HG03095 (cell line): ENCODE data around the gene RPEL1.
"Not testable (repeated sequence)": the region's sequence is repeated elsewhere in the genome, so short reads cannot be mapped to it uniquely, and the experiment has no call there.

Source experiments
- ATAC-seq: cut with Tn5 transposase; IDR thresholded peaks from one replicate; pipeline ENCODE4 v1.9.1; 2021; ENCODE audit warnings: moderate library complexity; ENCODE audit not compliant: unreplicated experiment

The RPEL1 gene

DNA sequence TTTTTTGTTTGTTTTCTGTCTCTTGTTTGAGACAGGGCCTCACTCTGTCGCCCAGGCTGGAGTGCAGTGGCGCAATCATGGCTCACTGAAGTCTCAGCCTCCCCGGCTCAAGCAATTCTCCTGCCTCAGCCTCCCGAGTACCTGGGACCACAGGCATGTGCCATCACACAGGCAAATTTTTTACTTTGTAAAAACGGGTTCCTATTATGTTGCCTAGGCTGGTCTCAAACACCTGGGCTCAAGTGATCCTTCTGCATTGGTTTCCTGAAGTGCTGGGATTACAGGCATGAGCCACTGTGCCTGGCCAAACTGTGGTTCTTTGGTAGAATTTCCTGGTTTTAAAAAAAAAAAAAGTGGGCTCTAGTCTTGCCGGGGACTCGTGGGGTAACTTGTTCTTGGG, at the start of gene RPEL1:
TSS of gene RPEL1 (plus strand) at position 301 of the 400 bp plus-strand sequence. CDS start 110 bp downstream, outside the sequence.
- ATAC-seq, result not testable (repeated sequence)

- no peak for ATAC-seq
Observed at GRCh38 chr10:103196516-103196915, 49.2 kb upstream of the RPEL1 start.

DNA sequence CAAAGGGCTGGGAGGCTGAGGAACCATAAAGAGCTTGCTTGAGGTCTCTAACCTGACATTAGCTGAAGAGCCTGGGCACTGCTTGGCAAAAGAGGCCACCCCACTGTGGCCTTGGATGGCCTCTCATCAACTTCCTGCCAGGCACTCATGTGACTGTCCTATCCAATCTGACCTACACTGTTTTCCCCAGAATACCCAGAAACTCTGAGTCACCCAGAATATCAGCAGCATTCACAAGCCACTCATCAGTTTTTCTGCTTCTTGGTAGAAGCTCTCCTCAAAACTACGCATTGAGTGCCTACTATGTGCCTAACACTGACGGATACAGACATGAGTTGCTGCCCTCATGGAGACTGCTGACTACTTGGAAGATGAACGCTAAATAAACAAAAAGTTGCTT, 48.5 kb upstream of the RPEL1 start:
- no peak for ATAC-seq

DNA sequence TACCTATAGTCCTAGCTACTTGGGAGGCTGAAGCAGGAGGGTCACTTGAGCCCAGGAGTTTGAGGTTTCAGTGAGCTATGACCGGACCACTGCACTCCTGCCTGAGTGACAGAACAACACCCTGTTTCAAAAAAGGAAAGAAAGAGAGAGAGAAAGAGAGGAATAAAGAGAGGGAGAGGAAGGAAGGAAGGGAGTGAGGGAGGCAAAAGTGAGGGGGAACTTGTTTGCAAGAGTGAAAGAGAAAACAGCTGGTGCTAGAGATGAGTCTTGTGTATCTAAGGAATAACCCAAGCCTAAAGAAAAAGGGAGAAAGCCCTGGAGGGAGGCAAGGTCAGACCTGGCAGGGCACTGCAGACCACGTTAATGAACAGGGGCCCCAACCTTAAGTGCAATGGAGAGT, 47.8 kb upstream of the RPEL1 start:
- ATAC-seq, result no peak

- ATAC-seq, result no peak
Observed at GRCh38 chr10:103198648-103199047, 47.0 kb upstream of the RPEL1 start.

GRCh38 chr10:103199488-103199887, 46.2 kb upstream of the RPEL1 start:
- ATAC-seq, result no peak

DNA sequence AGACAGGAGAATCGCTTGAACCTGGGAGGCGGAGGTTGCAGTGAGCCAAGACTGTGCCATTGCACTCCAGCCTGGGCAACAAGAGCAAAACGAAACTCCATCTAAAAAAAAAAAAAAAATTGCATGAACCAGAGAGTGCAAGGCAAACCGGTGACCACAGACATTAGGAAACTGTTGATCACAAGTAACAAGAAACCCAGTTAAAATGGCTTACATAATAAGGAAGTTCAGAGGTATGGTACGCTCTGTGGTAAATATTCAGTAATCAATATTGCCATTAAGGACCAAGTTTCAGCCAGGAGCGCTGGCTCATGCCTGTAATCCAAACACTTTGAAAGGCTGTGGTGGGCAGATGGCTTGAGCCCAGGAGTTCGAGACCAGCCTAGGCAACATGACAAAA, 43.4 kb upstream of the RPEL1 start:
- no peak for ATAC-seq

DNA sequence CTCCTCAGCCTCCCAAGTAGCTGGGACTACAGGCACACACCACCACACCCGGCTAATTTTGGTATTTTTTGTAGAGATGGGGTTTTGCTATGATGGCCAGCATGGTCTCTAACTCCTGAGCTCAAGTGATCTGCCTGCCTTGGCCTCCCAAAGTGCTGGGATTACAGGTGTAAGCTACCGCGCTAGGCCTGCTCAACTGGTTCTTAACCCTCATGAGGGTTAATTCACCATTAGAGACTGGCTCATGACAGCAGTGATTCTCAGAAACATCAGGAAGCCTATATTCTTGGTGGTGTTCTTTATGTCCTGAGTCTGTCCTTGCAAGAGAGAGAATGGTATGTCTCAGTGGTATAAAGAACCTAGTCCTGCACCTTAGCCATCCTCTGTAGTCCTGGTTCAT, 42.2 kb upstream of the RPEL1 start:
- no peak for ATAC-seq

DNA sequence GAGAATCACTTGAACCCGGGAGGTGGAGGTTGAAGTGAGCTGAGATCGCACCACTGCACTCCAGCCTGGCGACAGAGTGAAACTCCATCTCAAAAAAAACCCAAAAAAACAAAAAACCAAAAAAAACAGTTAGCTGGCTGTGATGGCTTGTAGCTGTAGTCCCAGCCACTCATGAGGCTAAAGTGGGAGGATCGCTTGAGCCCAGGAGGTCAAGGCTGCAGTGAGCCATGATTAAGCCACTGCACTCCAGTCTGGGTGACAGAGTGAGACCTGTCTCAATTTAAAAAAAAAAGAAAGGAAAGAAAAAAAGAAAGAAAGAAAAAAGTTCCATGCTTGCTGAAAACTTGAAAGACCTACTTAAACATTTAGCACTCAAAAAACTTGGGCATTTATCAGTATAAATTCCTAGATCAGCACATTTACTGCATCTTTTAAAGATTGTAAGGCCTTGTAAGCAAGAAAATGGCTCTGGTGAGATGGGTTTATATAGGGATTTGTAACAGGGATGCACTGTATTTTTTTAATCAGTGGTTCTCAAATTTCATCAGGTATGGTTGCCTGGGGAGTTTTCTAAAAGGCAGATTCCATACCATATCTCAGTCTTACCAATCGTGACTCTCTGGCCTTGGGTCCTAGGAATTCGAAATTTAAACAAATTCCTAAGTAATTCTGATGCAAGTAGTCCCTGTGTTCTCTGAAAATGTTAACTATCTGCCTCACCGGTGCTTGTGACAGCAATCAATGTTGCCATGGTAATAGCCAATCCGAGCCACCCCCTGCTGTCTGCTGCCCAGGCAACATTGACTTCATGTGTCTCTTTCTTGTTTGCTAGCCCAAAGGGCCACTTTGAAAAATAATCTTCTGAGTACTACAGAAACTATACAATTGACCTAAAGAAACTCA, 41.1 kb upstream of the RPEL1 start:
- no peak for ATAC-seq

DNA sequence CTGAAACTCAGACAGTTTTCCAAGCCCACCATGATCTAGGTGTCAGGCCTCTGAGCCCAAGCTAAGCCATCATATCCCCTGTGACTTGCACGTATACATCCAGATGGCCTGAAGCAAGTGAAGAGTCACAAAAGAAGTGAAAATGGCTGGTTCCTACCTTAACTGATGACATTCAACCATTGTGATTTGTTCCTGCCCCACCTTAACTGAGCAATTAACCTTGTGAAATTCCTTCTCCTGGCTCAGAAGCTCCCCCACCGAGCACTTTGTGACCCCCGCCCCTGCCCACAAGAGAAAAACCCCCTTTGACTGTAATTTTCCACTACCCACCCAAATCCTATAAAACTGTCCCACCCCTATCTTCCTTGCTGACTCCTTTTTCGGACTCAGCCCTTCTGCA, 40.3 kb upstream of the RPEL1 start:
- ATAC-seq, result not testable (repeated sequence)

GRCh38 chr10:103206715-103207114, 39.0 kb upstream of the RPEL1 start:
- ATAC-seq, result not testable (repeated sequence)

GRCh38 chr10:103207141-103207540, 38.5 kb upstream of the RPEL1 start:
- no peak for ATAC-seq

- ATAC-seq, result not testable (repeated sequence)
Observed at GRCh38 chr10:103207643-103208042, 38.0 kb upstream of the RPEL1 start.

GRCh38 chr10:103210262-103210661, 35.4 kb upstream of the RPEL1 start:
- ATAC-seq, result not testable (repeated sequence)

DNA sequence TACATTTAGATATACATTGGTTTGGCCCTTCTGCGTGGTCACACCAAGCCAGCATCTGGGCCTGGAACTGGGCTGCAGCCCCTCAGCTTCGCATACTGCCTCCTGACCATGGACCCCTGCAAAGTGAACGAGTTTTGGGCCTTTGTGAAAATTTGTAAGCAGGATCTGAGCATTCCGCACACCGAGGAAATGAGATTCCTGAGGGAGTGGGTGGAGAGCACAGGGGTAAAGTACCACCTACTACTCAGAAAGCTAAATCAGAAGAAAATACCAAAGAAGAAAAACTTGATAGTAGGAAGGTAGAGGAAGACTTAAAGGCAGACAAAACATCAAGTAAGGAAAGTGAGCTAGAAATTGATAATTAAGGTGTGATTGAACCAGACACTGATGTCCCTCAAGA, 30.1 kb upstream of the RPEL1 start:
- ATAC-seq, result no peak

DNA sequence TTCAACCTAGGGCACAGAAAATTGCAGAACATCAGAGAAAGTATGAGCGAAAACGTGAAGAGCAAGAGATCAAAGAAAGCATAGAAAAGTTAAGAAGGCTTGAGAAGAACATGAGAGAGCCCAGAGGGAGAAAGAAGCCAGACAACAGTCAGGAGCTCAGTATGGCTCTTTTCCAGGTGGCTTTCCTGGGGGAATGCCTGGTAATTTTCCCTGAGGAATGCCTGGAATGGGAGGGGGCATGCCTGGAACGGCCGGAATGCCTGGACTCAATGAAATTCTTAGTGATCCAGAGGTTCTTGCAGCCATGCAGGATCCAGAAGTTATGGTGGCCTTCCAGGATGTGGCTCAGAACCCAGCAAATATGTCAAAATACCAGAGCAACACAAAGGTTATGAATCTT, 29.3 kb upstream of the RPEL1 start:
- not testable (repeated sequence) for ATAC-seq

- ATAC-seq, result no peak
Observed at GRCh38 chr10:103224133-103224532, 21.6 kb upstream of the RPEL1 start.

DNA sequence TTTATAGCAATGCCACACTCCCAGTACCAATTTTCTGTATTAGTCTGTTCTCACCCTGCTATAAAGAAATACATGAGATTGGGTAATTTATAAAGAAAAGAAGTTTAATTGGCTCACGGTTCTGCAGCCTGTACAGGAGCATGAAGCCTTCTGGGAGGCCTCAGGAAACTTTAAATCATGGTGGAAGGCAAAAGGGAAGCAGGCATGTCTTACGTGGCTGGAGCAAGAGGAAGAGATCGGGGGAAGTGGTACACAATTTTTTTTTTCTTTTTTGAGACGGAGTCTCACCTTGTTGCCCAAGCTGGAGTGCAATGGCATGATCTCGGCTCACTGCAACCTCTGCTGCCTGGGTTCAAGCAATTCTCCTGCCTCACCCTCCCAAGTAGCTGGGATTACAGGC, 21.0 kb upstream of the RPEL1 start:
- ATAC-seq, result not testable (repeated sequence)

DNA sequence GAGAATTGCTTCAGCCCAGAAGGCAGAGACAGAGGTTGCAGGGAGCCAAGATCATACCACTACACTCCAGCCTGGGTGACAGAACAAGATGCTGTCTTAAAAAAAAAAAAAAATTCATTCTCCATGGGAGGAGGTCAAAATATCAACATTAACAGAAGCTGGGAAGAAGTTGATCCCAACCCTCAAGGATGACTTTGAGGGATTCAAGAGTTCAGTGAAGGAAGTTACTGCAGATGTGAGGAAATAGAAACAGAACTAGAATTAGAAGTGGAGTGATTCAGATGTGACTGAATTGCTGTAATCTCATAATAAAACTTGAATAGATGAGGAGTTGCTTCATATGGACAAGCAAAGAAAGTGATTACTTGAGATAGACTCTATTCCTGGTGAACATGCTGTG, 19.7 kb upstream of the RPEL1 start:
- ATAC-seq, result no peak

DNA sequence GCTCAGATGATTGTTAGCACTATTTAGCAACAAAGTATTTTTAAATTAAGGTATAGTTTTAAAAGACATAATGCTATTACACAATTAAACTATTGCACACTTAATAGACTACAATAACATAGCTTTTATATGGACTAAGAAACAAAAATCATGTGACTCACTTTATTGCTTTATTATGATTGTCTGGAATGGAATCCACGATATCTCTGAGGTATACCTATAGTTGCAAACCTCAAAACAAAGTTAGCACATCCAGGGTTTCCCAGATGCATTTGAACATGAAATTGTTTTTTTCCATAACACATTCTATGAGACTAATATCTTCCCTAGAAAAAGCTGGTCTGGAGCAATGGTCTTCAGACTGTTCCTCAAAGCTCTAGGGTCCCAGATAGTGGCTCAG, 18.3 kb upstream of the RPEL1 start:
- ATAC-seq, result no peak

DNA sequence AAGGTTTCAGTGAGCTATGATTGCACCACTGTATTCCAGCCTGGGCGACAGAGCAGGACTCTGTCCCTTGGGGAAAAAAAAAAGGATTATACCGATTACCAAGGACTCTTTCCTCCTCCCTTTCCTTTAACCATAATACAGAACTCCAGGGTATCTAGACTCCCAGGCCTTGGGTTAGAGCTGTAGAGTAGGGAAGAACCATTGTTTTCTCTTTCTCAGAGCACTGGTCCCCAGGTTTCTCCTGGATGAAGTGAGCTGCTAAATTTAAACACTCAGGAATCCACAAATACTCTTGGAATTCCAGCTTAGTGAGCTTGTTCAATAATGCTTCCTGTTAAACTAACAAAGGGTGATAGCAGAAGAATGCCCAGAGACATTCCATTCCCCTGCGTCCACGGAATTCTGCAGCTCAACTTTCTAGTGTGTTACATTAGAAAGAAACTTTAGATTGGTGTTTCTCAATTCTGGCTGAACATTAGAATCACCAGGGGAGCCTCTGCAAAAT, 14.6 kb upstream of the RPEL1 start:
- no peak for ATAC-seq

DNA sequence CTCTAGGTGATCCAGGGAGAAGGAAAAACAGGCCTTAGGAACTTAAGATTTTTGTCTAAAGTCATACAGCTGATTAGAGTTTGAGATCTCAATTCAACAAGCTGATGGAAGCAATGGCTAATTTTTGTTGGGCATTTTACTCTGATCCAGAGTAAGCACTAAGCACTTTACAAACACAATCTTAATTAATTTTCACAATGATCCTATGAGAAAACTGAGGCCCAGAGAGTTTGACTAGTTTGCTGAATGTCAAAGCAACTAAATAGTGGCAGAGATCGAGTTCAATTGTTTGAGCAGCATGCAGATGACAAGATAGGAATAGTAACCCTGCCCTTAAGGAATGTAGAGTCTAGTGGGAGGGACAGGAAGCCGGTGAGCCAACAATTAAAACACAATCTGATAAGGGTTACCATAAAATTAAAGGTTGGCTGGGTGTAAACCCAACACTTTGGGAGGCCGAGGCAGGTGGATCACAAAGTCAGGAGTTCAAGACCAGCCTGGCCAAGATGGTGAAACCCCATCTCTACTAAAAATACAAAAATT, 13.5 kb upstream of the RPEL1 start:
- no peak for ATAC-seq
